ENCODE measurements around the gene NFE2. TPM values are rescaled to one million over a fixed set of nuclear protein-coding genes. Genes with fewer than 3 reads are reported as not detected.

The NFE2 gene
- total RNA-seq, 1 donor from 2014 or later = 0.49 TPM

DNA sequence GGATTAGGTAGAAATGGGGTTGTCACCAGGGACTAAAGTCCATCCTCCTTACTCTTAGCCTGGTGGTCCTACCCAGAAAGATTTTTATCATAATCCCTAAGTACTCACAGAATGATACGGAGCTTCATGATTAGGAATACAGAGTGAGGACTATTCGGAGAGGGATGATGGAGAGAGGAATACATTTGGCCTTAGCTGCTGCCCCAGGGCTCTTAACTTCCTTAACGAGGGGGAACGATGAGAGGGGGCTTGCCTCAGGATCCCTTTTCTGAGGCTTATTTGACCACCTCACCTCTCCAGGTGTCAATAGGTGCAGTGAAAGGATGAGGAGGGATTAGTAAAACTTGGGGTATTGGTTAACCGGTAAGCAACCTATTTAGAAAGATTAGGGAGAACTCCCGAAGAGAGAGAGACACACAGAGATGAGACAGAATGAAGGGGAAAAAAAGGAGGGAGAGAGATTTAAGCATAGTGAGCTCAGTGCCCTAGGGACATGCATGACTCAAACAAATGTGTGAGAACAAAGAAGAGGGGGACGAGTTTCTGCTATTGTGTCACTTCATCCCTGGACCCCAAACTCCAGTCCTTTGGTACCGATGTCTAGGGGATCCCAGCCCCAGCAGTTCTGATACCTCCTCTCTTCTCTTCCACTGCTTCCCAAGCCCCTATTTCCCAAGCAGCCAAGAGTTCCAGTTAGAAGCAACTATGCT, 1.1 kb downstream of the NFE2 start:
- H3K36me3 Mint-ChIP-seq (ENCODE audit: low read depth, unreplicated experiment) = no peaks in the 10 kb centered on the region
- TF ChIP-seq CTCF (IDR thresholded peaks at IDR 0.05; ENCODE audit: unreplicated experiment) = no peak
- H3K4me1 Mint-ChIP-seq (ENCODE audit: unreplicated experiment) = peaks cover 16% of the 10 kb centered on the region
- no peak overlapping the region for H3K4me3 Mint-ChIP-seq (ENCODE audit: unreplicated experiment)
- H3K27ac Mint-ChIP-seq (ENCODE audit: unreplicated experiment) = no peak overlapping the region
- H3K27me3 Mint-ChIP-seq (ENCODE audit: unreplicated experiment) = peaks cover 10% of the 10 kb centered on the region
- no peaks in the 10 kb centered on the region for H3K9me3 Mint-ChIP-seq (ENCODE audit: unreplicated experiment)
- DNase-seq (ENCODE audit: low spot score) = no peak

DNA sequence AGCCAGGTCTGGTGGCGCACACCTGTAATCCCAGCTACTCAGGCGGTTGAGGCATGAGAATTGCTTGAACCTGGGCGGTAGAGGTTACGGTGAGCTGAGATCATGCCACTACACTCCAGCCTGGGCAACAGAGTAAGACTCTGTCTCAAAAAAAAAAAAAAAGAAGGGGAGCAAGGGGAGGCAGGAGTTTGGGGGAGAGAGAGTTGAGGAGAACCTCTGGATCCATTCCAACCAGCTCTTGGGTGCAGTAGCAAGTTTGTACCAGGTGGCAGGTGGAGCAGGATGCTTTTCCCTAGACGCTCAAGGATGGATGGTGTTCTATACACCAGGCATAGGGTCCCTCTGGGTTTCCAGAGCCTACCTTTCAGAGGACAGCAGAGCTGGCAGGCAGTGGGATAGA, 1.9 kb downstream of the NFE2 start:
- Mint-ChIP-seq H3K4me3 (ENCODE audit: unreplicated experiment) (no peak overlapping the region), H3K27me3 (ENCODE audit: unreplicated experiment) (peaks cover 10% of the 10 kb centered on the region), H3K9me3 (ENCODE audit: unreplicated experiment) (no peaks in the 10 kb centered on the region), H3K4me1 (ENCODE audit: unreplicated experiment) (peaks cover 14% of the 10 kb centered on the region), H3K36me3 (ENCODE audit: low read depth, unreplicated experiment) (no peaks in the 10 kb centered on the region), H3K27ac (ENCODE audit: unreplicated experiment) (no peak overlapping the region)
- no peak for TF ChIP-seq CTCF (IDR thresholded peaks at IDR 0.05; ENCODE audit: unreplicated experiment)
- no peak for DNase-seq (ENCODE audit: low spot score)

- H3K9me3 Mint-ChIP-seq (ENCODE audit: unreplicated experiment) = no peaks in the 10 kb centered on the region
- TF ChIP-seq CTCF (IDR thresholded peaks at IDR 0.05; ENCODE audit: unreplicated experiment) = no peak
- peaks cover 13% of the 10 kb centered on the region for H3K27me3 Mint-ChIP-seq (ENCODE audit: unreplicated experiment)
- no peaks in the 10 kb centered on the region for H3K36me3 Mint-ChIP-seq (ENCODE audit: low read depth, unreplicated experiment)
- no peak for DNase-seq (ENCODE audit: low spot score)
- no peak overlapping the region for H3K27ac Mint-ChIP-seq (ENCODE audit: unreplicated experiment)
- H3K4me3 Mint-ChIP-seq (ENCODE audit: unreplicated experiment) = no peak overlapping the region
- H3K4me1 Mint-ChIP-seq (ENCODE audit: unreplicated experiment) = peaks cover 14% of the 10 kb centered on the region
Measured at GRCh38 chr12:54296393-54297099, 4.3 kb downstream of the NFE2 start.

DNA sequence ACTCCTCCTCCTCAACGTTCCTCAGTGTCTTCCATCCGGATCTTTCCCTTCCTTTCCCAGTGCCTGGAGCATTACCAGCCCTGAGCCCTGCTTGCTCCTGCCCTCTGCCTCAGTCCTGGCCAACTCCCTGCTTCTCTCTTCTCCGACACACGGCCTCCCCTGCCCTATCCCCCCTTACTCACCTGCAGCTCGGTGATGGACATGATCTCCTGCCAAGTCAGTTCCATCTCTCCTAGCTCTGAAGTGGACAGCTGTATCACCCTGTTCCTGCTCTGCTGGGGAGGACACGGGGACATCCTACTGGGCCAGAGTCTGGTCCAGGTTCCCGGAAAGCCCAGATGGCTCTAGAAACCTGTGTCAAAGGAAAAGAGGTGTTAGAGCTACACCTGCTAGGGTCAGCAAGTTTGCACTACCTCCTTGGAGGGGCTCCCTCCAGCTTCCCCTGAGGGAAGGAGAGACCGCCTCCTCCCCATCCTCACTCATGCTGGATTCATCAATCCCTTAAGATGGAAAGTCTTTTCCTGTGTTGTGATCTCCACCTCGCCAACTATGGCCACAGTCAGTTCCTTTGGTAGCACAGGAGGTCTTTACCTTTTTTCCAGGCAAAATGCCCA, 5.8 kb downstream of the NFE2 start:
- no peak for TF ChIP-seq CTCF (IDR thresholded peaks at IDR 0.05; ENCODE audit: unreplicated experiment)
- H3K36me3 Mint-ChIP-seq (ENCODE audit: low read depth, unreplicated experiment) = no peaks in the 10 kb centered on the region
- no peaks in the 10 kb centered on the region for H3K9me3 Mint-ChIP-seq (ENCODE audit: unreplicated experiment)
- peak overlapping the region; percentile 24 for H3K27ac Mint-ChIP-seq (ENCODE audit: unreplicated experiment)
- H3K4me1 Mint-ChIP-seq (ENCODE audit: unreplicated experiment) = peaks cover 8% of the 10 kb centered on the region
- no peak for DNase-seq (ENCODE audit: low spot score)
- H3K4me3 Mint-ChIP-seq (ENCODE audit: unreplicated experiment) = no peak overlapping the region
- peaks cover 13% of the 10 kb centered on the region for H3K27me3 Mint-ChIP-seq (ENCODE audit: unreplicated experiment)
